ENCODE data around the gene EIF1AD.

DNA sequence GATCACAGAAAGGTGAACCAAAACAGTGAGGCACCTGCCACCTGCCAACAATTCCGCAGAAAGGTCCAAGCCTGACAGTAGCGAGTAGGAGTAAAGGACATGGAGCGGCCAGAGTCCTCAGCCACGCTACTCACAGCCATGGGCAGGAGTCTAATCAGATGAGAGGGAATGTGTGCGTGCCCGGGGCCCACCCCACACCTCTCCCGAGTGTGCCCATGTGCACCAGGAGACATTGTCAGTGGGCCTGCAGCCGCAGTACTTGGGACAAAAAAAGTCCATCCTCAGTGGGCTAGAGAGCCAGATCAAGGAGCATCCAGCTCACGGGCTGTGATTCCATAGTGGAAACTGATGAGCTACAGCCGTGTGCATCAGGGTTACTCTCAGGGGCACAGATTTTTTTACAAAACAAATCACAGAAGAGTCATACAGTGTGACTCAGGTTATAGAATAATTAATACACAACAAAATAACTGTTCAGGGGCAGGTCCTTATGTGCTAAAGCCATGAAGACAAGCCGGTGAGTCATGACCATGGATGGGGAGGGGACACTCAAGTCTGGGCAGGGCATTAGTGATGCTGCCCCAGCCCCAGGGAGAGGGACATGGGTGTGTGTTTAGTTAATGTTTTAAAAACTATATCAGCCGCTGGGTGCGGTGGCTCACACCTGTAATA lies 28.4 kb downstream of the EIF1AD start:
- TF ChIP-seq CTCF (IDR thresholded peaks at IDR 0.05) (no peak), ZFX (IDR thresholded peaks at IDR 0.05; ENCODE audit: borderline replicate concordance) (no peak)

All from 22Rv1 (cell line).